ENCODE results near the gene TTK. TPM values are rescaled to one million over a fixed set of nuclear protein-coding genes. Genes with fewer than 3 reads are reported as not detected.

The TTK gene
- total RNA-seq: 22.4 and 42.4 TPM in 2 replicates

DNA sequence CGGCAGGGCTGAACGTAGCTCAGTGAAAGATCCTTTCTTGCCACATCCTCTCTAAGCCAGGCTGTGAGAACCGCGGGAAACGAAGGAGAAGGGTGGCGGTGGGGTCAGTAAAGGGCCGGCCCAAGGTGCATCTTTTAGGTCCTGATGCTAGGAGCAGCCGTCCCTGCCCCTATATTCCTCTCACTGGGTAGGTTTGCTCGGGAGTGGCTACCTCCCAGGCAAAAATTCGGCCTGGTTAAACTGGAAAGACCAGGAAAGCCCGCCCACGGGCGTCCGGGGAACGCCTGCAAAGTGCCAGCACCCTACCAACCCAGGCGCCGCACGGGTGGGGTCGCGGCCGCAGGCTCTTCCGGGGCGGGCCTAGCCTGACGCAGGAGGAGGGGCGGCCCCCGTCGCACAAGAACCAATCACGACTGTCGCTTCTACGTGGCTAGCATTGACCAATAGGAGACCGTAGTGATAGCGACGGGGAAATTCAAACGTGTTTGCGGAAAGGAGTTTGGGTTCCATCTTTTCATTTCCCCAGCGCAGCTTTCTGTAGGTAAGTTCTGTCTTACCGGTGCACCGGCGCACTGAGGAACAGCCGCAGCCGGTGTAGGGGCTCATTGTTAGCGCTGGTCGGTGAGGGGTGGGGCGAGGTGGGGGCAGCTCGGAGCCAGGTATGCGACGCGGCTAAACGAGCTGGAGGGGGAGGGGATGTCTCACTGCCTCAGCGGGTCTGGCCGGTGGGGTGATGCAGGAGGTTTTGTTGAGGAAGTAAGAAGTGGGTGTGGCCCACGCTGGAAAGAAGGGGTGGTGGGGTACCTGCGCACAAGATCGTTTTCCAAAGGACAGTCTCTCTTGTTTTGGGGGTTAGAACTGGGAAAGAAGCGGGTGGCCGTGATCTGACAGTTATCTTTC is at the start of gene TTK:
Gene TTK, plus strand, starts transcription at position 477 of the 900 bp plus-strand sequence. CDS start 1,195 bp downstream, outside the sequence.

Other genes starting within 250 kb of the TTK start
- 5.9 and 8.4 TPM in 2 replicates for gene ELOVL4, start 57.1 kb upstream of the TTK start, total RNA-seq
- gene BCKDHB, start 102.0 kb downstream of the TTK start, total RNA-seq: 9.9 and 13.1 TPM in 2 replicates

All from subcutaneous preadipocyte (primary cell).